Measurements from ENCODE around the gene CACNG4.

CACNG4 gene

DNA sequence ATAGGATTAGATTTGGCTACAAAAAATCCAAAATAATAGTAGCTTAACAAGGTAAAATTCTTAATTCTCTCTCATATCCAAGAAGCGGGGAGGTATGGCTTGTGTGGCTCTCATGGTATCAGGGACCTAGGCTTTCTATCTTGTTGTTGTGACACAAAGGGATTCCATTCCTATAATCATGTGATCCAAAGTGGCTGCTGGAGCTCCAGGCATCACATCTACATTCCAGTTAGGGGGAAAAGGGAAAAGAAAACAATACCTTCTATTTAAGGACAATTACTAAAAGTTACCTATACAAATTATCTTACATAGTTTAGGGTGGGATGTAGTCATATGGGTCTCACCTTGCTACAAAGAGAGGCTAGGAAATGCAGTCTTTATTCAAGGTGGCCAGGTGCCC is 47.6 kb upstream of the CACNG4 start:
- no peaks in the 10 kb centered on the region for H3K36me3 ChIP-seq (ENCODE audit: insufficient read depth, low read length)
- no peak overlapping the region for H3K27ac ChIP-seq (ENCODE audit: low read length)
- H3K4me2 ChIP-seq (ENCODE audit: insufficient read depth, low read length): no peak overlapping the region
- TF ChIP-seq, protein P1, sequence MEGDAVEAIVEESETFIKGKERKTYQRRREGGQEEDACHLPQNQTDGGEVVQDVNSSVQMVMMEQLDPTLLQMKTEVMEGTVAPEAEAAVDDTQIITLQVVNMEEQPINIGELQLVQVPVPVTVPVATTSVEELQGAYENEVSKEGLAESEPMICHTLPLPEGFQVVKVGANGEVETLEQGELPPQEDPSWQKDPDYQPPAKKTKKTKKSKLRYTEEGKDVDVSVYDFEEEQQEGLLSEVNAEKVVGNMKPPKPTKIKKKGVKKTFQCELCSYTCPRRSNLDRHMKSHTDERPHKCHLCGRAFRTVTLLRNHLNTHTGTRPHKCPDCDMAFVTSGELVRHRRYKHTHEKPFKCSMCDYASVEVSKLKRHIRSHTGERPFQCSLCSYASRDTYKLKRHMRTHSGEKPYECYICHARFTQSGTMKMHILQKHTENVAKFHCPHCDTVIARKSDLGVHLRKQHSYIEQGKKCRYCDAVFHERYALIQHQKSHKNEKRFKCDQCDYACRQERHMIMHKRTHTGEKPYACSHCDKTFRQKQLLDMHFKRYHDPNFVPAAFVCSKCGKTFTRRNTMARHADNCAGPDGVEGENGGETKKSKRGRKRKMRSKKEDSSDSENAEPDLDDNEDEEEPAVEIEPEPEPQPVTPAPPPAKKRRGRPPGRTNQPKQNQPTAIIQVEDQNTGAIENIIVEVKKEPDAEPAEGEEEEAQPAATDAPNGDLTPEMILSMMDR (IDR thresholded peaks at IDR 0.05; ENCODE audit: borderline replicate concordance, extremely low read depth, low read length, poor library complexity, severe bottlenecking): no peak
- TF ChIP-seq EZH2 (IDR thresholded peaks at IDR 0.05; ENCODE audit: borderline replicate concordance, low read depth, low read length, severe bottlenecking): no peak
- no peaks in the 10 kb centered on the region for H3K4me1 ChIP-seq (ENCODE audit: insufficient read depth, low read length)
- no peak overlapping the region for H3K9ac ChIP-seq (ENCODE audit: low read depth, low read length)
- H4K20me1 ChIP-seq (ENCODE audit: insufficient read depth, low read length): 0 out of 2 replicates have a peak, but pooled peaks cover 3% of the 10 kb centered on the region
- peaks cover 15% of the 10 kb centered on the region for H3K27me3 ChIP-seq (ENCODE audit: insufficient read depth, low read length, poor library complexity)
- H3K79me2 ChIP-seq (ENCODE audit: insufficient read depth, low read length): no peaks in the 10 kb centered on the region
- H3K4me3 ChIP-seq (ENCODE audit: low read depth in 1 of 2, low read length in 2 of 2): no peak overlapping the region
- ATAC-seq (ENCODE audit: insufficient read depth, low read depth) (no peak), DNase-seq (no peak)
- no peak overlapping the region for H2AFZ ChIP-seq (ENCODE audit: low read depth, low read length)
- no peaks in the 10 kb centered on the region for H3K9me3 ChIP-seq (ENCODE audit: insufficient read depth, low read length, severe bottlenecking)

GRCh38 chr17:66918896-66919295 is 45.6 kb upstream of the CACNG4 start:
- no peak overlapping the region for H2AFZ ChIP-seq (ENCODE audit: low read depth, low read length)
- H3K27ac ChIP-seq (ENCODE audit: low read length): no peak overlapping the region
- H3K27me3 ChIP-seq (ENCODE audit: insufficient read depth, low read length, poor library complexity): peaks cover 15% of the 10 kb centered on the region
- no peaks in the 10 kb centered on the region for H3K9me3 ChIP-seq (ENCODE audit: insufficient read depth, low read length, severe bottlenecking)
- H3K4me1 ChIP-seq (ENCODE audit: insufficient read depth, low read length): no peaks in the 10 kb centered on the region
- no peaks in the 10 kb centered on the region for H4K20me1 ChIP-seq (ENCODE audit: insufficient read depth, low read length)
- no peak overlapping the region for H3K4me2 ChIP-seq (ENCODE audit: insufficient read depth, low read length)
- H3K4me3 ChIP-seq (ENCODE audit: low read depth in 1 of 2, low read length in 2 of 2): no peak overlapping the region
- no peak for DNase-seq
- no peak for ATAC-seq (ENCODE audit: insufficient read depth, low read depth)
- H3K79me2 ChIP-seq (ENCODE audit: insufficient read depth, low read length): no peaks in the 10 kb centered on the region
- H3K9ac ChIP-seq (ENCODE audit: low read depth, low read length): no peak overlapping the region
- no peaks in the 10 kb centered on the region for H3K36me3 ChIP-seq (ENCODE audit: insufficient read depth, low read length)
- TF ChIP-seq, protein P1 (IDR thresholded peaks at IDR 0.05; ENCODE audit: borderline replicate concordance, extremely low read depth, low read length, poor library complexity, severe bottlenecking): no peak
- no peak for TF ChIP-seq EZH2 (IDR thresholded peaks at IDR 0.05; ENCODE audit: borderline replicate concordance, low read depth, low read length, severe bottlenecking)

DNA sequence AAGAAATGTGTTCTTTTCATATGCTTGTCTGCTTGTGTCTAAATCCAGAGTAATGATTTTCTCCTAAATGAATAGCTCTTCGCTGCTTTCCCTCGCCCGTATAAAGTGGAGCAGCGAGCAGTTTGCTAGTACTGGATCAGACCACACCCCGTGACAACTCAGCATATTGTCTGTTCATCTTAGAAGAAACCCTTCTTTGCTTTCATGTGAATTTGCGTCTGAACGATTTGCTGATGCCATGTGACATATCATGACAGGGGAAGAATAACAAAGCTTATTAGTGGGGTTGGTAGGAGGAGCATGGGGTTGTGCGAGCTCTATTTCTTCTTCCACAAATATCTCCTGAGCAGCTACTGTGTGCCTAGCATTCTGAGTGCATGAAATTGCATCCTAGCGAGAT is 44.1 kb upstream of the CACNG4 start:
- Histone ChIP-seq H3K79me2 (ENCODE audit: insufficient read depth, low read length) (no peaks in the 10 kb centered on the region), H3K4me3 (ENCODE audit: low read depth in 1 of 2, low read length in 2 of 2) (no peak overlapping the region), H3K27me3 (ENCODE audit: insufficient read depth, low read length, poor library complexity) (peaks cover 11% of the 10 kb centered on the region), H3K4me2 (ENCODE audit: insufficient read depth, low read length) (no peak overlapping the region), H3K27ac (ENCODE audit: low read length) (no peak overlapping the region), H3K4me1 (ENCODE audit: insufficient read depth, low read length) (no peaks in the 10 kb centered on the region), H3K36me3 (ENCODE audit: insufficient read depth, low read length) (no peaks in the 10 kb centered on the region), H2AFZ (ENCODE audit: low read depth, low read length) (no peak overlapping the region), H3K9me3 (ENCODE audit: insufficient read depth, low read length, severe bottlenecking) (no peaks in the 10 kb centered on the region), H3K9ac (ENCODE audit: low read depth, low read length) (no peak overlapping the region), H4K20me1 (ENCODE audit: insufficient read depth, low read length) (no peaks in the 10 kb centered on the region)
- DNase-seq (no peak), ATAC-seq (ENCODE audit: insufficient read depth, low read depth) (no peak)
- TF ChIP-seq, protein P1 (IDR thresholded peaks at IDR 0.05; ENCODE audit: borderline replicate concordance, extremely low read depth, low read length, poor library complexity, severe bottlenecking): no peak
- TF ChIP-seq EZH2 (IDR thresholded peaks at IDR 0.05; ENCODE audit: borderline replicate concordance, low read depth, low read length, severe bottlenecking): no peak

DNA sequence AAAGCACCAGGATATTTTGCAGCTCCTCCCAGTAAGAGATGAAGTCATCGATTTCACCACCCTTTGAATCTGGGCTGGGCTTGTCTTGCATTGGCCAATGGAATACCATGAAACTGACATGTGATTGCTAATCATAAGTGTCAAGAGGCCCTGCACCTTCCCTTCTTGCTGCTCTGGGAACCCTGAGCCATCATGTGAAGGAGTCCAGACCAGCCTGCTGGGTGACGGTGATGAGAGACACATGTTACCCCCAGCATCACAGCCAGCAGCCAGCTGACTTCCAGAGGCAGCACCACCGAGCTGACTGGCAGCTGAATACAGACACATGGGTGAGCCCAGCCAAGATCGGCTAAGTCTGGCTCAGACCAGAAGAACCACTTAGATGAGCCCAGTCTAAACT is 43.6 kb upstream of the CACNG4 start:
- Histone ChIP-seq H3K36me3 (ENCODE audit: insufficient read depth, low read length) (no peaks in the 10 kb centered on the region), H3K9ac (ENCODE audit: low read depth, low read length) (no peak overlapping the region), H3K9me3 (ENCODE audit: insufficient read depth, low read length, severe bottlenecking) (no peaks in the 10 kb centered on the region), H3K79me2 (ENCODE audit: insufficient read depth, low read length) (no peaks in the 10 kb centered on the region), H4K20me1 (ENCODE audit: insufficient read depth, low read length) (no peaks in the 10 kb centered on the region), H2AFZ (ENCODE audit: low read depth, low read length) (no peak overlapping the region), H3K4me1 (ENCODE audit: insufficient read depth, low read length) (no peaks in the 10 kb centered on the region), H3K4me2 (ENCODE audit: insufficient read depth, low read length) (no peak overlapping the region), H3K27ac (ENCODE audit: low read length) (no peak overlapping the region), H3K4me3 (ENCODE audit: low read depth in 1 of 2, low read length in 2 of 2) (no peak overlapping the region), H3K27me3 (ENCODE audit: insufficient read depth, low read length, poor library complexity) (peaks cover 11% of the 10 kb centered on the region)
- DNase-seq (no peak), ATAC-seq (ENCODE audit: insufficient read depth, low read depth) (no peak)
- TF ChIP-seq, protein P1 (IDR thresholded peaks at IDR 0.05; ENCODE audit: borderline replicate concordance, extremely low read depth, low read length, poor library complexity, severe bottlenecking): no peak
- TF ChIP-seq EZH2 (IDR thresholded peaks at IDR 0.05; ENCODE audit: borderline replicate concordance, low read depth, low read length, severe bottlenecking): no peak

Measured in DND-41 (cell line).